COR-L47 (cell line): Measurements from ENCODE around the gene KCNQ1.

Experiments
- DNase-seq: peaks from one replicate; lab custom pipeline; 2025; lab: John Stamatoyannopoulos, UW

KCNQ1 gene

GRCh38 chr11:2747248-2748027 is 302.6 kb downstream of the KCNQ1 start:
- DNase-seq: no peak

GRCh38 chr11:2748061-2748813 is 303.4 kb downstream of the KCNQ1 start:
- no peak for DNase-seq

- no peak for DNase-seq
These were observed 304.2 kb downstream of the KCNQ1 start for GRCh38 chr11:2748814-2749554.

GRCh38 chr11:2750101-2750681 is 305.4 kb downstream of the KCNQ1 start:
- DNase-seq: no peak

- DNase-seq: peak; percentile 84
These were observed 306.1 kb downstream of the KCNQ1 start for GRCh38 chr11:2750682-2751522.

- DNase-seq: no peak
These were observed 306.9 kb downstream of the KCNQ1 start for GRCh38 chr11:2751523-2752203.

- DNase-seq: no peak
These were observed 307.5 kb downstream of the KCNQ1 start for GRCh38 chr11:2752204-2752770.

- DNase-seq: no peak
These were observed 308.1 kb downstream of the KCNQ1 start for GRCh38 chr11:2752923-2753322.

GRCh38 chr11:2754008-2754407 is 309.2 kb downstream of the KCNQ1 start:
- no peak for DNase-seq

GRCh38 chr11:2755071-2755470 is 310.3 kb downstream of the KCNQ1 start:
- DNase-seq: no peak

- DNase-seq: no peak
These were observed 313.9 kb downstream of the KCNQ1 start for GRCh38 chr11:2758751-2759150.

- DNase-seq: no peak
These were observed 314.7 kb downstream of the KCNQ1 start for GRCh38 chr11:2759228-2760195.

- DNase-seq: no peak
These were observed 315.5 kb downstream of the KCNQ1 start for GRCh38 chr11:2760196-2760871.

- no peak for DNase-seq
These were observed 316.6 kb downstream of the KCNQ1 start for GRCh38 chr11:2761131-2762030.

- no peak for DNase-seq
These were observed 317.2 kb downstream of the KCNQ1 start for GRCh38 chr11:2762031-2762380.

GRCh38 chr11:2762451-2762850 is 317.6 kb downstream of the KCNQ1 start:
- DNase-seq: no peak

- no peak for DNase-seq
These were observed 319.2 kb downstream of the KCNQ1 start for GRCh38 chr11:2763984-2764383.

- DNase-seq: no peak
These were observed 320.7 kb downstream of the KCNQ1 start for GRCh38 chr11:2765491-2765890.
